K562 (cell line): Measurements from ENCODE around the gene GCNA. TPM values are rescaled to one million over a fixed set of nuclear protein-coding genes. Genes with fewer than 3 reads are reported as not detected.
A peak's percentile ranks its signal among the peaks of the same experiment; 100 is the strongest.

Experiments
- ATAC-seq: fragments of 200-7000 bp; cut with Tn5 transposase; 3 replicates; pipeline ENCODE4 v1.9.1; 2020; ENCODE audit warnings: moderate library complexity
- BruUV-seq: library from RNA; stranded (reverse); fragments of 400-500 nt; replicated peaks from 2 replicates; lab custom pipeline; 2021; lab: Mats Ljungman, UMichigan
- CTCF ChIA-PET: fragments of 300-600 bp; formaldehyde crosslinking; extraction: SDS; loops from one replicate; lab custom pipeline; 2021; ENCODE audit warnings: low intra/inter-chr PET ratio; lab: Yijun Ruan, JAX
- POLR2A ChIA-PET: fragments of 300-600, 350-650 bp; sonication (Branson Sonifier 250); formaldehyde crosslinking; extraction: SDS; loops from one replicate; lab custom pipeline; 2021; ENCODE audit warnings: antibody characterized with exemption, inconsistent platforms; lab: Yijun Ruan, JAX
- DNase-seq, 4 experiments: peaks; one replicate each; pipeline versions ENCODE4 v3.0.0 to v3.0.0-alpha.2; 2011 to 2018; ENCODE audit warnings: low spot score in 3 of 4, mixed read lengths in 3 of 4; ENCODE audit errors: extremely low read depth in 1 of 4
- FAIRE-seq: peaks from 2 replicates; lab custom pipeline; 2011; peaks lifted over from hg19 to GRCh38; lab: Jason Lieb, UNC
- H2AFZ ChIP-seq: 2 replicates; pipeline ENCODE4 v1.6.0; 2011; ENCODE audit warnings: low read depth, low read length, control low read depth, inconsistent platforms
- H3K27ac ChIP-seq: fragments of 200-600 bp; 3 replicates; pipeline ENCODE4 v1.8.0; 2011; ENCODE audit warnings: low read depth, mild to moderate bottlenecking, control low read depth, inconsistent platforms, low read length, moderate library complexity, mixed read lengths; ENCODE audit errors: extremely low read depth
- H3K27me3 ChIP-seq, 2 experiments: fragments of 300-600 bp in 1 of 2; 2 replicates in 1 of 2; 3 replicates in 1 of 2; pipeline versions ENCODE4 v1.6.0 to v1.8.0; 2011; ENCODE audit warnings: inconsistent platforms in 2 of 2, low read length in 2 of 2, mild to moderate bottlenecking in 1 of 2, mixed read lengths in 1 of 2, moderate library complexity in 1 of 2; ENCODE audit not compliant: control insufficient read depth in 2 of 2, insufficient read depth in 2 of 2
- H3K36me3 ChIP-seq: fragments of 300-600 bp; 3 replicates; pipeline ENCODE4 v1.8.0; 2011; ENCODE audit warnings: mild to moderate bottlenecking, low read length, inconsistent platforms; ENCODE audit not compliant: control insufficient read depth, insufficient read depth
- H3K4me1 ChIP-seq, 2 experiments: fragments of 200-600 bp in 1 of 2; replicated peaks in 1 of 2; 2 replicates in 1 of 2; 3 replicates in 1 of 2; pipeline versions ENCODE4 v1.5.1 to v1.8.0; 2011; ENCODE audit warnings: inconsistent platforms in 2 of 2, low read length in 2 of 2, mild to moderate bottlenecking in 1 of 2, mixed read lengths in 1 of 2, moderate library complexity in 1 of 2; ENCODE audit not compliant: control insufficient read depth in 2 of 2, insufficient read depth in 2 of 2
- H3K4me2 ChIP-seq: 2 replicates; pipeline ENCODE4 v1.6.1; 2011; ENCODE audit warnings: low read length, control low read depth, inconsistent platforms, mixed read lengths; ENCODE audit not compliant: insufficient read depth
- H3K4me3 ChIP-seq: fragments of 200-600 bp; sonication (generic), shearing (Covaris generic); 2 replicates; pipeline ENCODE4 v1.5.1; 2016; ENCODE audit warnings: control low read depth, inconsistent platforms
- H3K79me2 ChIP-seq: fragments of 200-600 bp; 3 replicates; pipeline ENCODE4 v1.8.0; 2011; ENCODE audit warnings: low read length, inconsistent platforms; ENCODE audit not compliant: control insufficient read depth, insufficient read depth
- H3K9ac ChIP-seq, 2 experiments: 2 replicates each; pipeline versions ENCODE4 v1.6.0 to v1.6.1; 2011; ENCODE audit warnings: low read depth in 2 of 2, low read length in 2 of 2, control low read depth in 1 of 2, inconsistent platforms in 1 of 2, mild to moderate bottlenecking in 1 of 2, mixed read lengths in 1 of 2; ENCODE audit not compliant: insufficient read depth in 1 of 2
- H3K9me1 ChIP-seq: one replicate; pipeline ENCODE4 v1.6.0; 2011; ENCODE audit warnings: inconsistent platforms, mild to moderate bottlenecking, low read length, moderate library complexity; ENCODE audit not compliant: control insufficient read depth, insufficient read depth
- H3K9me3 ChIP-seq: replicated peaks from 2 replicates; pipeline ENCODE4 v1.5.1; 2011; ENCODE audit warnings: low read depth, low read length, inconsistent platforms; ENCODE audit not compliant: control insufficient read depth, insufficient read depth
- H4K20me1 ChIP-seq: replicated peaks from 2 replicates; pipeline ENCODE4 v1.6.1; 2011; ENCODE audit warnings: low read length, inconsistent platforms, mixed read lengths; ENCODE audit not compliant: control insufficient read depth, insufficient read depth
- ARID1B ChIP-seq: fragments of 450-650 bp; IDR thresholded peaks from 2 replicates; pipeline ENCODE4 v1.6.1; 2016; ENCODE audit warnings: antibody characterized with exemption, mild to moderate bottlenecking, inconsistent platforms
- ATF4 ChIP-seq: fragments of 450-650 bp; formaldehyde crosslinking; IDR thresholded peaks from 2 replicates; pipeline ENCODE4 v1.4.0; 2022; ENCODE audit warnings: mild to moderate bottlenecking, moderate library complexity
- ATF7 ChIP-seq: fragments of 450-650 bp; IDR thresholded peaks from 2 replicates; pipeline ENCODE4 v1.7.1; 2014; ENCODE audit warnings: mild to moderate bottlenecking, moderate library complexity
- BRD9 ChIP-seq: fragments of 450-650 bp; IDR thresholded peaks from 2 replicates; pipeline ENCODE4 v1.6.1; 2018; ENCODE audit warnings: low read depth; ENCODE audit not compliant: partially characterized antibody
- CREB1 ChIP-seq, 2 experiments: sonication (generic) in 1 of 2; formaldehyde crosslinking in 1 of 2; IDR thresholded peaks; 2 replicates each; pipeline versions ENCODE4 v1.6.1 to v1.8.0; 2012 to 2022; ENCODE audit warnings: inconsistent platforms in 1 of 2, mild to moderate bottlenecking in 1 of 2, missing genetic modification reagents in 1 of 2, moderate library complexity in 1 of 2
- DIDO1 ChIP-seq: fragments of 450-650 bp; IDR thresholded peaks from 2 replicates; pipeline ENCODE4 v1.6.1; 2016; ENCODE audit warnings: low read depth, missing biosample characterization, missing genetic modification characterization
- EHMT2 ChIP-seq: fragments of 450-650 bp; IDR thresholded peaks from 2 replicates; pipeline ENCODE4 v1.6.1; 2018; ENCODE audit warnings: antibody characterized with exemption
- ESRRA ChIP-seq: fragments of 450-650 bp; IDR thresholded peaks from 2 replicates; pipeline ENCODE4 v1.6.1; 2014; ENCODE audit warnings: low read depth, mild to moderate bottlenecking, moderate library complexity, borderline replicate concordance
- HDAC1 ChIP-seq, 2 experiments: fragments of 450-650 bp; IDR thresholded peaks; 2 replicates each; pipeline ENCODE4 v1.6.1; 2016 to 2017; ENCODE audit warnings: inconsistent platforms in 1 of 2, mild to moderate bottlenecking in 1 of 2, moderate library complexity in 1 of 2
- ILF3 ChIP-seq: fragments of 450-650 bp; IDR thresholded peaks from 2 replicates; pipeline ENCODE4 v1.6.1; 2018; ENCODE audit warnings: antibody characterized with exemption, mild to moderate bottlenecking, moderate library complexity, borderline replicate concordance
- KLF10 ChIP-seq: fragments of 250-450 bp; sonication (Bioruptor Pico); IDR thresholded peaks from 2 replicates; pipeline ENCODE4 v1.6.1; 2021; ENCODE audit warnings: matching md5 sums
- MAFF ChIP-seq: IDR thresholded peaks from 2 replicates; pipeline ENCODE4 v1.6.1; 2012; ENCODE audit warnings: low read length, improper control_type of control experiment
- MLX ChIP-seq, 2 experiments: fragments of 450-650 bp in 1 of 2; sonication (generic) in 1 of 2; formaldehyde crosslinking; conservative IDR thresholded peaks; 2 replicates each; pipeline versions ENCODE4 v1.4.0 to v1.8.1; 2020 to 2022; ENCODE audit warnings: mild to moderate bottlenecking in 1 of 2, missing genetic modification reagents in 1 of 2
- PURB ChIP-seq: sonication (generic); formaldehyde crosslinking; IDR thresholded peaks from 2 replicates; pipeline ENCODE4 v1.9.0; 2021; ENCODE audit warnings: low read depth, mild to moderate bottlenecking, missing genetic modification reagents
- SMARCA4 ChIP-seq: fragments of 450-650 bp; IDR thresholded peaks from 2 replicates; pipeline ENCODE4 v1.6.1; 2016
- U2AF1 ChIP-seq: fragments of 200-400 bp; formaldehyde crosslinking; optimal IDR thresholded peaks from 2 replicates; pipeline ENCODE3; 2017; ENCODE audit warnings: mild to moderate bottlenecking, low read depth, low read length, moderate library complexity
- ZBTB2 ChIP-seq: fragments of 450-650 bp; IDR thresholded peaks from 2 replicates; pipeline ENCODE4 v1.6.1; 2016; ENCODE audit warnings: antibody characterized with exemption
- ZEB2 ChIP-seq: fragments of 450-650 bp; IDR thresholded peaks from 2 replicates; pipeline ENCODE4 v1.6.1; 2016
- ZFP1 ChIP-seq: fragments of 450-650 bp; formaldehyde crosslinking; IDR thresholded peaks from 2 replicates; pipeline ENCODE4 v1.4.0; 2020; ENCODE audit warnings: mild to moderate bottlenecking, mixed read lengths
- ZKSCAN3 ChIP-seq: fragments of 250-450 bp; sonication (Bioruptor Pico); IDR thresholded peaks from 2 replicates; pipeline ENCODE4 v1.4.0; 2020
- WGBS: fragments of 100-300 bp; shearing (Covaris generic); methylation state at CpG from one replicate; pipeline ENCODE4 v1.1.6; 2016; ENCODE audit warnings: low coverage, mixed read lengths; ENCODE audit not compliant: insufficient coverage; ENCODE audit errors: missing lambda C conversion rate; 5-methylcytosine and 5-hydroxymethylcytosine counted together
- in situ Hi-C: fragments of 300-500 bp; cut with MboI; formaldehyde crosslinking; loops from 4 replicates; pipeline ENCODE4 v1.15.0; 2018; ENCODE audit warnings: inconsistent platforms, mixed read lengths
- intact Hi-C: fragments of 100-400 bp; cut with micrococcal nuclease; formaldehyde crosslinking; loops from 2 replicates; pipeline ENCODE4 v1.14.2; 2022
- polyA plus RNA-seq, 8 experiments: library from polyadenylated mRNA; depleted of rRNA in 4 of 8; stranded (reverse) in 5 of 8; unstranded in 3 of 8; fragments of >200 nt; fragmentation: Nextera tagmentation in 2 of 8; fragmentation: Illumina TruSeq in 1 of 8; extraction: Ambion mirVana in 2 of 8; extraction: Trizol in 1 of 8; gene quantifications; 2 replicates each; pipeline versions ENCODE4 v1.2.1 to v1.2.3, GENCODE V29; 2011 to 2014; ENCODE audit warnings: inconsistent platforms in 1 of 8, missing spikeins in 1 of 8
- total RNA-seq, 7 experiments: library from RNA; depleted of rRNA in 6 of 7; stranded (reverse); fragments of >200 nt in 6 of 7; fragmentation: Illumina TruSeq in 2 of 7; extraction: Trizol in 2 of 7; gene quantifications; 2 replicates each; pipeline versions ENCODE4 v1.2.1 to v1.2.3, GENCODE V29; 2011 to 2021; ENCODE audit warnings: low replicate concordance in 1 of 7

The GCNA gene
- total and polyA plus RNA-seq, 9 of the 15 experiments (the other 6 are each of a cell fraction or from before 2014, with no cell fraction given) = 0.27 to 1.5 (median 0.86) TPM

GRCh38 chrX:71532078-71532752 lies 46.0 kb upstream of the GCNA start:
- TSS peak; percentile 98 for BruUV-seq
- H3K9me1 ChIP-seq = no peaks in the 10 kb centered on the region
- in situ Hi-C loops = no loop called here
- H4K20me1 ChIP-seq = peaks cover 29% of the 10 kb centered on the region
- ATAC-seq = peak; percentile 47
- no peak for FAIRE-seq
- peaks cover 0 to 12% of the 10 kb centered on the region in 2 experiments; a peak in 2 of 5 replicates for H3K4me1 ChIP-seq
- ChIA-PET POLR2A (interaction anchor here (0.7 to 5.3 kb wide), 10 partner anchors 12 to 152 kb away, joined by 3 to 52 read pairs (median 4); no protein-coding TSS in a partner anchor), CTCF (no interaction called here)
- intact Hi-C loops = loop anchor here (5.0 kb wide), 1 partner anchor 80 kb away; no protein-coding TSS in a partner anchor
- peaks cover 2% of the 10 kb centered on the region; the same call in 1 of the 2 replicates for H3K9me3 ChIP-seq
- DNase-seq = peak in 2 of 4 experiments; percentile 32 to 69
- peak overlapping the region; percentile 73 for H3K4me2 ChIP-seq
- H3K36me3 ChIP-seq = peaks cover 11% of the 10 kb centered on the region; the same call in 2 of the 3 replicates
- peak overlapping the region; percentile 98 to 99 for H3K9ac ChIP-seq
- H3K4me3 ChIP-seq = peak overlapping the region; percentile 95
- H3K27ac ChIP-seq = peak overlapping the region; percentile 97
- peaks cover 49% of the 10 kb centered on the region for H3K79me2 ChIP-seq
- no peaks in the 10 kb centered on the region for H3K27me3 ChIP-seq
- H2AFZ ChIP-seq = peak overlapping the region; percentile 71
- WGBS = 0% methylated on average over 25 of the region's 25 CpGs
- 0 out of 2 replicates have a peak, but pooled peaks have one; percentile 28 for TF ChIP-seq ESRRA
- TF ChIP-seq HDAC1 (IDR thresholded peaks at IDR 0.05) = peak in 1 of 2 experiments; percentile 54; a peak in 1 of 4 replicates
- TF ChIP-seq PURB (CRISPR knock-in tag) = no peak
- TF ChIP-seq U2AF1 = no peak
- TF ChIP-seq EHMT2 = 0 out of 2 replicates have a peak, but pooled peaks have one; percentile 62
- TF ChIP-seq SMARCA4 = peak; percentile 40; the same call in 1 of the 2 replicates
- TF ChIP-seq ARID1B = peak; percentile 62
- no peak for TF ChIP-seq MLX (CRISPR knock-in tag; conservative IDR thresholded peaks at IDR 0.05)
- no peak for TF ChIP-seq ZBTB2
- peak; percentile 29; the same call in 1 of the 2 replicates for TF ChIP-seq CREB1 (IDR thresholded peaks at IDR 0.05)
- TF ChIP-seq CREB1 (CRISPR knock-in tag; IDR thresholded peaks at IDR 0.05) = no peak
- no peak for TF ChIP-seq ZEB2
- TF ChIP-seq ZKSCAN3 = no peak
- TF ChIP-seq DIDO1 = no peak
- TF ChIP-seq BRD9 = no peak
- TF ChIP-seq MAFF = no peak
- TF ChIP-seq ILF3 = no peak
- TF ChIP-seq ATF7 = 0 out of 2 replicates have a peak, but pooled peaks have one; percentile 11
- no peak for TF ChIP-seq ATF4
- TF ChIP-seq ZFP1 (CRISPR knock-in tag) = no peak
- TF ChIP-seq KLF10 (CRISPR knock-in tag) = no peak
